CD8-positive, alpha-beta memory T cell (primary cell): ENCODE measurements around the gene ABHD12B. TPM values are rescaled to one million over a fixed set of nuclear protein-coding genes. Genes with fewer than 3 reads are reported as not detected.
A peak's percentile ranks its signal among the peaks of the same experiment; 100 is the strongest.

Experiments
- CTCF ChIA-PET: fragments of 350-600 bp; sonication (Branson Sonifier 250); formaldehyde crosslinking; loops from one replicate; lab custom pipeline; 2021; ENCODE audit warnings: antibody characterized with exemption; lab: Charles Lee
- POLR2A ChIA-PET: fragments of 350-600 bp; sonication (Branson Sonifier 250); formaldehyde crosslinking; loops from one replicate; lab custom pipeline; 2021; ENCODE audit warnings: antibody characterized with exemption; lab: Charles Lee
- DNase-seq, 5 donors: peaks; one replicate each; pipeline versions ENCODE4 v3.0.0 to v3.0.0-alpha.2; 2020 to 2022; ENCODE audit warnings: mixed read lengths in 1 of 5
- H3K27ac ChIP-seq: one replicate; pipeline ENCODE4 v1.7.0; 2013; ENCODE audit warnings: low read depth, mild to moderate bottlenecking, low read length, moderate library complexity
- H3K27me3 ChIP-seq: 2 replicates; pipeline ENCODE4 v1.7.0; 2013; ENCODE audit warnings: low read length, mild to moderate bottlenecking; ENCODE audit not compliant: insufficient read depth, poor library complexity, severe bottlenecking
- H3K36me3 ChIP-seq: 2 replicates; pipeline ENCODE4 v1.7.0; 2013; ENCODE audit warnings: mild to moderate bottlenecking, low read length, moderate library complexity; ENCODE audit not compliant: insufficient read depth
- H3K4me1 ChIP-seq: 2 replicates; pipeline ENCODE4 v1.7.0; 2013; ENCODE audit warnings: mild to moderate bottlenecking, low read length, moderate library complexity; ENCODE audit not compliant: insufficient read depth
- H3K4me3 ChIP-seq: 2 replicates; pipeline ENCODE4 v1.7.0; 2013; ENCODE audit warnings: mild to moderate bottlenecking, low read length
- H3K9me3 ChIP-seq: 2 replicates; pipeline ENCODE4 v1.7.0; 2013; ENCODE audit warnings: mild to moderate bottlenecking, low read length
- H3K27ac Mint-ChIP-seq, 8 donors: one replicate each; pipeline ENCODE4 v1.8.0; 2020 to 2021; ENCODE audit warnings: mixed read lengths in 8 of 8, mild to moderate bottlenecking in 6 of 8, inconsistent platforms in 3 of 8, moderate library complexity in 3 of 8
- H3K27me3 Mint-ChIP-seq, 2 donors: one replicate each; pipeline ENCODE4 v1.8.0; 2020 to 2021; ENCODE audit warnings: mixed read lengths in 2 of 2, mild to moderate bottlenecking in 1 of 2, moderate library complexity in 1 of 2
- H3K36me3 Mint-ChIP-seq, 3 donors: one replicate each; pipeline ENCODE4 v1.8.0; 2020 to 2021; ENCODE audit warnings: mixed read lengths in 3 of 3, inconsistent platforms in 1 of 3, mild to moderate bottlenecking in 1 of 3
- H3K4me1 Mint-ChIP-seq, 3 donors: one replicate each; pipeline ENCODE4 v1.8.0; 2020 to 2021; ENCODE audit warnings: mixed read lengths in 3 of 3, inconsistent platforms in 1 of 3, mild to moderate bottlenecking in 1 of 3
- H3K4me3 Mint-ChIP-seq, 7 donors: one replicate each; pipeline ENCODE4 v1.8.0; 2020 to 2021; ENCODE audit warnings: mixed read lengths in 7 of 7, mild to moderate bottlenecking in 6 of 7, moderate library complexity in 4 of 7, inconsistent platforms in 2 of 7
- H3K9me3 Mint-ChIP-seq, 5 donors: one replicate each; pipeline ENCODE4 v1.8.0; 2020 to 2022; ENCODE audit warnings: mixed read lengths in 5 of 5, mild to moderate bottlenecking in 3 of 5, moderate library complexity in 2 of 5, inconsistent platforms in 1 of 5
- polyA plus RNA-seq: library from polyadenylated mRNA; unstranded; fragments of 300-500 nt; fragmentation: Illumina TruSeq; gene quantifications from one replicate; pipeline ENCODE4 v1.2.3, GENCODE V29; 2021
- total RNA-seq, 2 experiments: library from RNA; stranded (reverse); gene quantifications; one replicate each; pipeline ENCODE4 v1.2.3, GENCODE V29; 2021

ABHD12B gene
- total and polyA plus RNA-seq, 3 experiments from 2014 or later, result not detected

DNA sequence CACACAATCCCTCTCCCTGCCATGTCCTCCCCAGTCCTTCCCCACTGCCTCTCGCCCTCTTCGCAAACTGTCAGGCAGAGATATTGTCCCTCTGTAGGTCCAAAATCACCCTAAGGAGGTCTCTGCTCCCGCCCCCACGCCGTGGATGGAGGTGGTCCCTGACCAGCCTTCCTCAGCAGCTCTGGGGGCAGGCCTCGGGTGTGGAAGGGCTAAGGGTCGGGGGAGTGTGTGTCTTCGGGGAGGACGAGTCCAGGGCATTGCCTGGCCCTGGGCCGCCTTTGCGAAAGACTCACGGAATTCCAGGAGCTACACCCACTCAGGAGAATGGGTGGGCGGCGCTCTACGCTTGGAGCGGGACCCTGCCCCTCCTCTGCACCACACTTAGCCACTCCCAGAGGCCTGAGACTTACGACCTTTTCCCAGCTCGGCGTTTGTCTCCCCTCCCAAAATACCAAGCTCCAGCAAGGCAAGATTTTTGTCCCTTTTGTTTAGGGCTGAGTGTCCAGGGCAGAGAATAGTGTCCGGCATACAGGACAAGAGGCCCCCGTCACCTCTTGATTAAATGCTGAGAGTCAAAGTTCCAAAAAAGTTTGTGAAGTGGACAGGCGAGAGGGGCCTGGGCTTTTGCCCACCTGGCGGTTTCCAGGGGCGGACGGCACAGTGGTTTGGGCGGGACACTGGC, 71.5 kb downstream of the ABHD12B start:
- Histone ChIP-seq H3K36me3 (no peaks in the 10 kb centered on the region), H3K27me3 (peaks cover 22% of the 10 kb centered on the region), H3K4me3 (peak overlapping the region; percentile 58), H3K9me3 (no peaks in the 10 kb centered on the region), H3K27ac (peak overlapping the region; percentile 44), H3K4me1 (peaks cover 6% of the 10 kb centered on the region)
- peaks cover 0 to 3% (median 0%) of the 10 kb centered on the region in 5 donors for H3K9me3 Mint-ChIP-seq
- peaks cover 0 to 6% (median 0%) of the 10 kb centered on the region in 3 donors for H3K36me3 Mint-ChIP-seq
- no peak overlapping the region for H3K27ac Mint-ChIP-seq
- CTCF ChIA-PET, result no interaction called here
- POLR2A ChIA-PET, result no interaction called here
- H3K4me1 Mint-ChIP-seq, result peaks cover 13 to 22% (median 13%) of the 10 kb centered on the region in 3 donors
- peaks cover 29 to 56% of the 10 kb centered on the region in 2 donors for H3K27me3 Mint-ChIP-seq
- DNase-seq, result no peak
- peak overlapping the region; percentile 38 to 79 (median 66) for H3K4me3 Mint-ChIP-seq

GRCh38 chr14:50943943-50944646, 72.2 kb downstream of the ABHD12B start, which contains the start of gene PYGL:
Gene PYGL (minus strand): TSS chr14:50944483. CDS start chr14:50944403, 80 bp downstream.
- Histone ChIP-seq H3K27me3 (peaks cover 22% of the 10 kb centered on the region), H3K4me1 (peaks cover 6% of the 10 kb centered on the region), H3K4me3 (peak within 1 kb of the TSS; percentile 58), H3K36me3 (no peaks in the 10 kb centered on the region), H3K27ac (peak within 1 kb of the TSS; percentile 44), H3K9me3 (no peaks in the 10 kb centered on the region)
- H3K36me3 Mint-ChIP-seq, result peaks cover 0 to 6% (median 0%) of the 10 kb centered on the region in 3 donors
- peaks cover 13 to 22% (median 13%) of the 10 kb centered on the region in 3 donors for H3K4me1 Mint-ChIP-seq
- peak in 2 of 5 donors; percentile 1 to 12 for DNase-seq
- CTCF ChIA-PET, result no interaction called here
- H3K4me3 Mint-ChIP-seq, result peak within 1 kb of the TSS; percentile 74 to 93 (median 86)
- H3K27me3 Mint-ChIP-seq, result peaks cover 29 to 52% of the 10 kb centered on the region in 2 donors
- H3K27ac Mint-ChIP-seq, result peak within 1 kb of the TSS in 2 of 8 donors; percentile 41 to 50
- H3K9me3 Mint-ChIP-seq, result peaks cover 0 to 3% (median 0%) of the 10 kb centered on the region in 5 donors
- POLR2A ChIA-PET, result no interaction called here

GRCh38 chr14:50944647-50945413, 73.0 kb downstream of the ABHD12B start:
- H3K4me3 ChIP-seq, result peak overlapping the region; percentile 58
- POLR2A ChIA-PET, result no interaction called here
- DNase-seq, result peak in 1 of 5 donors; percentile 3

GRCh38 chr14:50946234-50946935, 74.5 kb downstream of the ABHD12B start:
- H3K9me3 Mint-ChIP-seq, result peaks cover 0 to 3% (median 0%) of the 10 kb centered on the region in 5 donors
- CTCF ChIA-PET, result no interaction called here
- peaks cover 0 to 6% (median 0%) of the 10 kb centered on the region in 3 donors for H3K36me3 Mint-ChIP-seq
- no peak overlapping the region for H3K27ac Mint-ChIP-seq
- POLR2A ChIA-PET, result no interaction called here
- H3K27me3 Mint-ChIP-seq, result peaks cover 24 to 30% of the 10 kb centered on the region in 2 donors
- no peak overlapping the region for H3K27ac ChIP-seq
- no peaks in the 10 kb centered on the region for H3K36me3 ChIP-seq
- H3K9me3 ChIP-seq, result no peaks in the 10 kb centered on the region
- peaks cover 13 to 22% (median 13%) of the 10 kb centered on the region in 3 donors for H3K4me1 Mint-ChIP-seq
- H3K4me3 ChIP-seq, result no peak overlapping the region
- H3K27me3 ChIP-seq, result peaks cover 15% of the 10 kb centered on the region
- H3K4me3 Mint-ChIP-seq, result no peak overlapping the region
- H3K4me1 ChIP-seq, result peaks cover 6% of the 10 kb centered on the region
- no peak for DNase-seq

More at GRCh38 chr14:50944647-50945413, 73.0 kb downstream of the ABHD12B start:
- no peaks in the 10 kb centered on the region for H3K9me3 ChIP-seq
- Mint-ChIP-seq H3K27ac (peak overlapping the region in 2 of 8 donors; percentile 41 to 50), H3K4me3 (peak overlapping the region; percentile 74 to 93 (median 86)), H3K9me3 (peaks cover 0 to 3% (median 0%) of the 10 kb centered on the region in 5 donors), H3K27me3 (peaks cover 29 to 46% of the 10 kb centered on the region in 2 donors), H3K36me3 (peaks cover 0 to 6% (median 0%) of the 10 kb centered on the region in 3 donors), H3K4me1 (peaks cover 13 to 22% (median 13%) of the 10 kb centered on the region in 3 donors)
- H3K27ac ChIP-seq, result no peak overlapping the region
- H3K27me3 ChIP-seq, result peaks cover 22% of the 10 kb centered on the region
- H3K36me3 ChIP-seq, result no peaks in the 10 kb centered on the region
- peaks cover 6% of the 10 kb centered on the region for H3K4me1 ChIP-seq
- CTCF ChIA-PET, result no interaction called here

DNA sequence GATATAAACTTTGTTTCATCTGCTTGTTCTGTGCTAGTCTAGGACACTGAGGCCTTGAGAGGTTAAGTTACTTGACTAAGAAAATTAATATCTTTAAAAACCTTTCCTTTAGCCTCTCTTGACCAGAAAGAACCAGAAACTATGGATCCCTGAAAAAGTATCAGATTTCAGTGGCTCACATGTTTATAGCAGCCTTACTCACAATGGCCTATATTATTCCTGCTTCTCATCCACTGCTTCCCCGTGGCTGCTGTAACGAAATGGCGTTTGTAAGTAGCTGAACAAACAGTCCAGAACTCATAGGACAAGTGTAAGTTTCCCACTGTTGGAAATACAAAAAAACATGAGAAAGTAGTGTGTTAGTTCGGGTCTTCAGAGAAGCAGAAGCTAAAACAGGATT, 75.6 kb downstream of the ABHD12B start:
- H3K36me3 ChIP-seq, result no peaks in the 10 kb centered on the region
- ChIA-PET POLR2A (no interaction called here), CTCF (no interaction called here)

DNA sequence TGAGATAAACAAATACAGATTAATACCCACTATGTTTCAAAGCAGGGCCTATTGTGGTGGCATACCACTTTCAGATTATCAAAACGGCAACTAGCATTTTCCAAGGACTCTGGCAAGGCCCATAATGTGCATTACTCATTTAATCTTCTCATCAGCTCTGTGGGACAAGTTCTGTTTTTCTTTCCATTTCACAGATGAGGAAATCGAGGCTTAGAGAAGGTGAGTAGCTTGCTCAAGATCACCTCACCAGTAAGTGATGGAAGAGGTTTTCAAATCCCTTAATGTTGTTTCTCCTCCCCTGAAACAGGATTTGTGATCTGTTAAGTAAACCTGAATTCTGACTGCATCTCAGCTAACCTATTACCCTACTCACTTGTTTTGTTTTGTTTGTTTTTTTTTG, 76.4 kb downstream of the ABHD12B start:
- peaks cover 11 to 17% (median 11%) of the 10 kb centered on the region in 3 donors for H3K4me1 Mint-ChIP-seq
- POLR2A ChIA-PET, result no interaction called here

More for the DNA sequence above, 75.6 kb downstream of the ABHD12B start:
- Histone ChIP-seq H3K4me1 (peaks cover 6% of the 10 kb centered on the region), H3K27me3 (peaks cover 15% of the 10 kb centered on the region), H3K4me3 (no peak overlapping the region), H3K9me3 (no peaks in the 10 kb centered on the region), H3K27ac (no peak overlapping the region)
- no peak for DNase-seq
- Mint-ChIP-seq H3K27me3 (peaks cover 20% of the 10 kb centered on the region in 2 donors), H3K4me1 (peaks cover 13 to 22% (median 13%) of the 10 kb centered on the region in 3 donors), H3K27ac (no peak overlapping the region), H3K4me3 (no peak overlapping the region), H3K9me3 (peaks cover 0 to 3% (median 0%) of the 10 kb centered on the region in 5 donors), H3K36me3 (peaks cover 0 to 6% (median 0%) of the 10 kb centered on the region in 3 donors)

GRCh38 chr14:50951032-50951431, 79.2 kb downstream of the ABHD12B start:
- Histone ChIP-seq H3K9me3 (no peaks in the 10 kb centered on the region), H3K4me1 (no peaks in the 10 kb centered on the region), H3K27me3 (no peaks in the 10 kb centered on the region), H3K36me3 (no peaks in the 10 kb centered on the region), H3K27ac (no peak overlapping the region), H3K4me3 (no peak overlapping the region)
- DNase-seq, result no peak
- Mint-ChIP-seq H3K4me1 (no peaks in the 10 kb centered on the region), H3K4me3 (no peak overlapping the region), H3K9me3 (no peaks in the 10 kb centered on the region), H3K27ac (peak overlapping the region in 1 of 8 donors; percentile 57), H3K27me3 (peaks cover 0 to 3% of the 10 kb centered on the region in 2 donors), H3K36me3 (peaks cover 0 to 6% (median 0%) of the 10 kb centered on the region in 3 donors)
- CTCF ChIA-PET, result no interaction called here
- POLR2A ChIA-PET, result no interaction called here

More for the DNA sequence above, 76.4 kb downstream of the ABHD12B start:
- Mint-ChIP-seq H3K27me3 (peaks cover 12 to 13% of the 10 kb centered on the region in 2 donors), H3K9me3 (peaks cover 0 to under 1% (median 0%) of the 10 kb centered on the region in 5 donors), H3K27ac (no peak overlapping the region), H3K36me3 (peaks cover 0 to 6% (median 0%) of the 10 kb centered on the region in 3 donors), H3K4me3 (no peak overlapping the region)
- no peak for DNase-seq
- CTCF ChIA-PET, result no interaction called here
- H3K9me3 ChIP-seq, result no peaks in the 10 kb centered on the region
- peaks cover 6% of the 10 kb centered on the region for H3K4me1 ChIP-seq
- H3K27me3 ChIP-seq, result peaks cover 13% of the 10 kb centered on the region
- H3K36me3 ChIP-seq, result no peaks in the 10 kb centered on the region
- H3K27ac ChIP-seq, result no peak overlapping the region
- H3K4me3 ChIP-seq, result no peak overlapping the region
